ENCODE data around the gene ZMAT2.

The ZMAT2 gene

GRCh38 chr5:140671472-140672125, 28.6 kb upstream of the ZMAT2 start:
- CTCF ChIA-PET: no interaction called here

DNA sequence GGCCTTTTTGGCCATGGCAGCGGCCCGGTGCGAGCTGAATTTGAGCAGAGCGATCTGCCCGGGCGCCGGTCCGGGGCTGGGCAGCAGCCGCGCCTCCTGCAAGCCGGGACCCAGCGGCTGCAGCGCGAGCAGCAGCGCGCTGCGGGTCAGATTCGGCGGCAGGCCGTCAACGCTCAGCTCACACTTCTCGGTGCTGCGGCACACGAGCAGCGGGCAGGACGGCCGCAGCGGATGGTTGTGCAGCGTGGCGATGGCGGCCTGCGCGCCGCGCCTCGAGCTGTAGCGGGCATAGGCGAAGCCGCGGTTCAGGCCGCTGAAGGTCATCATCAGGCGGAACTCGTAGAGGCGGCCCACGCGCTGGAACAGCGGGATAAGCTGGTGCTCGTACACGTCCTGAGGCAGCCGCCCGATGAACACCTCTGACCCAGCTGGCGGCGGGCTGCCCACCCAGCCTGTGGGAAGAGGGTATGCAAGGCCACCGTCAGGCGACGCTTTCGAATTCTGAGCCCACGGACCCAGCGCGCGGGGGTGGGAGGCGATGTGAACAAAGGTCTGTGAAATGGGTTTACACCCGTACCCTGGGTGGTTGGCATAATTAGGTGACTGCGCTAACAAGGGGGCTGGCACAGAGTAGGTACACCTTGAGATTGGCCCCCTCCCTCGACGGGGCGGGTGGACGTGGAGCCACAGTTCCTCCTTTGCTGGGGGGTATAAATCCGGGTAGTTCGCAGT, 27.6 kb upstream of the ZMAT2 start:
- TF ChIP-seq, protein P1, sequence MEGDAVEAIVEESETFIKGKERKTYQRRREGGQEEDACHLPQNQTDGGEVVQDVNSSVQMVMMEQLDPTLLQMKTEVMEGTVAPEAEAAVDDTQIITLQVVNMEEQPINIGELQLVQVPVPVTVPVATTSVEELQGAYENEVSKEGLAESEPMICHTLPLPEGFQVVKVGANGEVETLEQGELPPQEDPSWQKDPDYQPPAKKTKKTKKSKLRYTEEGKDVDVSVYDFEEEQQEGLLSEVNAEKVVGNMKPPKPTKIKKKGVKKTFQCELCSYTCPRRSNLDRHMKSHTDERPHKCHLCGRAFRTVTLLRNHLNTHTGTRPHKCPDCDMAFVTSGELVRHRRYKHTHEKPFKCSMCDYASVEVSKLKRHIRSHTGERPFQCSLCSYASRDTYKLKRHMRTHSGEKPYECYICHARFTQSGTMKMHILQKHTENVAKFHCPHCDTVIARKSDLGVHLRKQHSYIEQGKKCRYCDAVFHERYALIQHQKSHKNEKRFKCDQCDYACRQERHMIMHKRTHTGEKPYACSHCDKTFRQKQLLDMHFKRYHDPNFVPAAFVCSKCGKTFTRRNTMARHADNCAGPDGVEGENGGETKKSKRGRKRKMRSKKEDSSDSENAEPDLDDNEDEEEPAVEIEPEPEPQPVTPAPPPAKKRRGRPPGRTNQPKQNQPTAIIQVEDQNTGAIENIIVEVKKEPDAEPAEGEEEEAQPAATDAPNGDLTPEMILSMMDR (IDR thresholded peaks at IDR 0.05; ENCODE audit: control extremely low read depth, extremely low read depth, low read depth, missing control alignments): no peak
- ChIA-PET POLR2A (no interaction called here), CTCF (interaction anchor here (1.3 kb wide), 1 partner anchor 34 kb away, joined by 3 read pairs; no protein-coding TSS in a partner anchor)
- no peak for DNase-seq (ENCODE audit: extremely low spot score)

More at GRCh38 chr5:140671472-140672125, 28.6 kb upstream of the ZMAT2 start:
- no peak for DNase-seq (ENCODE audit: extremely low spot score)
- POLR2A ChIA-PET: no interaction called here
- TF ChIP-seq, protein P1 (IDR thresholded peaks at IDR 0.05; ENCODE audit: control extremely low read depth, extremely low read depth, low read depth, missing control alignments): no peak

DNA sequence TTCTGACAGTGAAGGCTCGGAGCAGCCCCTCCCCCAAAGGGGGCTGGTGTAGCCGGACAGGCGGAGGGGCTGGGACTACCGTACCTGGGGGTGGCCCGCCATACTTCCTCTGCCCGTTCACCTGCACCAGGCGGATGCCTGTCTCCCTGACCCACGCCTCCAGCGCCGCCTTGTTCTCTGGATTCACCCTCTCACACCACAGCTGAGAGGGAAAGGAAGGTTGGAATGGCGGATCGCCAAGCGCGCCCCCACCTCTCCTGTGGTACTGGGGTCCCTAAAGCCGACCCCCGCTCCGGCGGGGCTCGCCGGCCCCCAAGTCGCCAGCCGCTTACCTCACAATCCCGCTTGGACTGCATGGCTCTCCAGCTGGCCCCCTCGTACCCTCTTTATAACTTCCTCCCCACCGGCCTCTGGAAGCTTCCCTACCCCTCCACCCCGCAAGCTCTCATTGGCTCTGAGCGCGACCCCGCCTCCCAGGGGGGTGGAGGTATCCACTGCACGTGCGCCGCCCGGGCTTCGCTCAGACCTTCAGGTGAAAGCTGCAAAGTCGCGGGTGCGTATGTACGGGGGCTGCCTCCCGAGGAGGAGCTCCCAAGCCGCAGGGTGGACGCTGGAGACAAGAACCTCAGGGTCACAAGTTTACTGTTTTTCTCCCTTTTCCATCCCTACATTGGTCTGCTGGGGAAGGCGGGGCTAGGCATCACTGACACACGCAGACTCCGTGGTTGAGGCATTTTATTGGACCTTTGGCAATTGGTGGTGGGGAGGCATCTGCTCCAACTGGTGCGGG, 26.9 kb upstream of the ZMAT2 start, which contains the start of gene DND1:
Gene DND1 (minus strand): TSS at position 390 of the 790 bp plus-strand sequence. CDS start 34 bp downstream, at position 356.
- ChIA-PET POLR2A (no interaction called here), CTCF (interaction anchor here (1.3 kb wide), 1 partner anchor 35 kb away, joined by 3 read pairs; no protein-coding TSS in a partner anchor)
- no peak for DNase-seq (ENCODE audit: extremely low spot score)
- TF ChIP-seq, protein P1 (IDR thresholded peaks at IDR 0.05; ENCODE audit: control extremely low read depth, extremely low read depth, low read depth, missing control alignments): no peak

- ChIA-PET POLR2A (interaction anchor here (0.7 to 1.6 kb wide), 3 partner anchors 9 to 273 kb away, joined by 4 to 5 read pairs (median 5); partner anchors contain the start of genes ANKHD1, IK and NDUFA2), CTCF (interaction anchor here (0.9 to 1.5 kb wide), 5 partner anchors 10 to 35 kb away, joined by 3 to 4 read pairs (median 3); no protein-coding TSS in a partner anchor)
- TF ChIP-seq, protein P1 (IDR thresholded peaks at IDR 0.05; ENCODE audit: control extremely low read depth, extremely low read depth, low read depth, missing control alignments): no peak
- DNase-seq (ENCODE audit: extremely low spot score): no peak
These were observed 26.0 kb upstream of the ZMAT2 start for GRCh38 chr5:140674211-140674610.

GRCh38 chr5:140674629-140675028, 25.6 kb upstream of the ZMAT2 start:
- ChIA-PET CTCF (interaction anchor here (0.7 to 1.5 kb wide), 6 partner anchors 10 to 32 kb away, joined by 3 to 4 read pairs (median 3); partner anchors contain the start of genes IK and NDUFA2), POLR2A (interaction anchor here (0.7 to 1.6 kb wide), 4 partner anchors 9 to 273 kb away, joined by 4 to 5 read pairs (median 4); partner anchors contain the start of genes ANKHD1, HARS1, HARS2 and IK)
- DNase-seq (ENCODE audit: extremely low spot score): no peak
- TF ChIP-seq, protein P1 (IDR thresholded peaks at IDR 0.05; ENCODE audit: control extremely low read depth, extremely low read depth, low read depth, missing control alignments): no peak

DNA sequence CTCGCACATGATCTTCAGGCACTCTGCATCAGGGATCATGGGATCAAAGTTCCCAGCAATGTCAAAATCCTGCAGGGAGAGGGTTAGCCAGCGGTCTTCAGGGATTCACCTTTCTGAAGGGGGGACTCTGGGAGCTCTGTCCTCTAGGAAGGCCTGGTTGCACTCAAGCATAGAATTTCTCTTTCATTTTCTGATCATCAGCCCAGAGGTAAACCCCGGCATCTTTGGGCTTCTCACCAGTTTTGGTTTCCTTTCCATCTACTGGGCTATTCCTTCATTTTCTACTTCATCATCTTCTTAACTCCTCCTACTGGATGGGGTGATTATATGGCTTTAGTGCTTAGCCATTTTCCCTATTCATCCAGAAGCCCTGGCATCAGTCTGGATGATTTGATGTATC, 22.3 kb upstream of the ZMAT2 start:
- CTCF ChIA-PET: interaction anchor here (1.2 to 1.3 kb wide), 2 partner anchors 11 to 20 kb away, joined by 3 read pairs; no protein-coding TSS in a partner anchor
- peak; percentile 43 for DNase-seq (ENCODE audit: extremely low spot score)
- TF ChIP-seq, protein P1 (IDR thresholded peaks at IDR 0.05; ENCODE audit: control extremely low read depth, extremely low read depth, low read depth, missing control alignments): no peak
- POLR2A ChIA-PET: no interaction called here
